ENCODE results near the gene SPRTN. TPM values are rescaled to one million over a fixed set of nuclear protein-coding genes. Genes with fewer than 3 reads are reported as not detected.

Gene SPRTN
- total RNA-seq, 1 experiment from 2014 or later: 14.9 TPM

DNA sequence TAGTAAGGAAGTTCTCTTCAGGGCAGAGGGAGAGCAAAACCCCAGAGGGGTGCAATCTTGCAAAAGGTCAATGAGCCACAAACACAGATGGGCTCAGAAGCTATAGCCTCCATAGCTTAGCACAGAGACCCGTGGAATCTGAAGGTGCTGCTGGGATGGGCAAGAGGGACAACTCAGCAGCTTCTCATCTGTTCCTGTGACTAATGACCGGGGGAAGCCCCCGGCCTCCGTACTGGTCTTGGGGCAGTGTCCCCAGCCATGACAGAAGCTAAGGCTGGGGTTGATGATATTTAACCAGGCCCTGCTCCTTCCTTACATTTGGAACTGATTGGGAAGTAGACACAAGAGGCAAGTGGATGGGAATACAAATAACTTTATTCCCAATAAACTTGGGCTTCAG is 19.5 kb upstream of the SPRTN start:
- Histone ChIP-seq H3K27ac (ENCODE audit: low read depth, low read length) (no peak overlapping the region), H3K9me2 (ENCODE audit: insufficient read depth) (no peaks in the 10 kb centered on the region), H3K27me3 (ENCODE audit: insufficient read depth, low read length) (no peaks in the 10 kb centered on the region), H2AFZ (ENCODE audit: low read depth, low read length, poor library complexity, severe bottlenecking) (no peak overlapping the region), H3K4me3 (replicated peaks in 1 of 2; ENCODE audit: low read depth in 1 of 2, low read length in 2 of 2) (no peak overlapping the region), H3K4me2 (ENCODE audit: low read length) (no peak overlapping the region), H3K79me2 (ENCODE audit: insufficient read depth, low read length) (no peaks in the 10 kb centered on the region), H3K9me3 (ENCODE audit: control insufficient read depth in 1 of 2, insufficient read depth in 1 of 2, low read depth in 1 of 2, low read length in 2 of 2) (no peaks in the 10 kb centered on the region), H4K20me1 (ENCODE audit: insufficient read depth) (no peaks in the 10 kb centered on the region), H3K4me1 (ENCODE audit: control insufficient read depth in 1 of 2, insufficient read depth in 2 of 2, low read length in 2 of 2) (peaks cover 0 to 3% of the 10 kb centered on the region in 2 experiments; a peak in 2 of 4 replicates), H3K36me3 (ENCODE audit: control insufficient read depth in 1 of 2, insufficient read depth in 2 of 2, low read length in 2 of 2) (no peaks in the 10 kb centered on the region), H3K9ac (ENCODE audit: low read length) (no peak overlapping the region)
- intact Hi-C loops (cut with micrococcal nuclease): no loop called here
- no peak for TF ChIP-seq JUND (IDR thresholded peaks at IDR 0.05)
- TF ChIP-seq ZNF274 (IDR thresholded peaks at IDR 0.05; ENCODE audit: low read depth, low read length): no peak
- no peak for TF ChIP-seq SIN3A (IDR thresholded peaks at IDR 0.05; ENCODE audit: low read depth)
- TF ChIP-seq, protein P1, sequence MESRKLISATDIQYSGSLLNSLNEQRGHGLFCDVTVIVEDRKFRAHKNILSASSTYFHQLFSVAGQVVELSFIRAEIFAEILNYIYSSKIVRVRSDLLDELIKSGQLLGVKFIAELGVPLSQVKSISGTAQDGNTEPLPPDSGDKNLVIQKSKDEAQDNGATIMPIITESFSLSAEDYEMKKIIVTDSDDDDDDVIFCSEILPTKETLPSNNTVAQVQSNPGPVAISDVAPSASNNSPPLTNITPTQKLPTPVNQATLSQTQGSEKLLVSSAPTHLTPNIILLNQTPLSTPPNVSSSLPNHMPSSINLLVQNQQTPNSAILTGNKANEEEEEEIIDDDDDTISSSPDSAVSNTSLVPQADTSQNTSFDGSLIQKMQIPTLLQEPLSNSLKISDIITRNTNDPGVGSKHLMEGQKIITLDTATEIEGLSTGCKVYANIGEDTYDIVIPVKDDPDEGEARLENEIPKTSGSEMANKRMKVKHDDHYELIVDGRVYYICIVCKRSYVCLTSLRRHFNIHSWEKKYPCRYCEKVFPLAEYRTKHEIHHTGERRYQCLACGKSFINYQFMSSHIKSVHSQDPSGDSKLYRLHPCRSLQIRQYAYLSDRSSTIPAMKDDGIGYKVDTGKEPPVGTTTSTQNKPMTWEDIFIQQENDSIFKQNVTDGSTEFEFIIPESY (IDR thresholded peaks at IDR 0.05; ENCODE audit: extremely low read depth, insufficient replicate concordance, low read length): no peak
- no peak for TF ChIP-seq TCF7L2 (IDR thresholded peaks at IDR 0.05; ENCODE audit: borderline replicate concordance, extremely low read depth, insufficient read depth, insufficient read length)
- no peak for TF ChIP-seq YY1 (IDR thresholded peaks at IDR 0.05; ENCODE audit: extremely low read depth, insufficient replicate concordance, low read depth, low read length)
- no peak for TF ChIP-seq SP1 (IDR thresholded peaks at IDR 0.05; ENCODE audit: low read depth)
- no peak for TF ChIP-seq CBX3 (IDR thresholded peaks at IDR 0.05; ENCODE audit: low read depth)
- no peak for TF ChIP-seq EZH2phosphoT487 (IDR thresholded peaks at IDR 0.05; ENCODE audit: borderline replicate concordance)
- no peak for TF ChIP-seq ZFX (IDR thresholded peaks at IDR 0.05)
- no peak for TF ChIP-seq ELF1 (IDR thresholded peaks at IDR 0.05; ENCODE audit: borderline replicate concordance, low read depth)
- TF ChIP-seq EGR1 (IDR thresholded peaks at IDR 0.05; ENCODE audit: low read depth): no peak
- no peak for TF ChIP-seq FOSL1 (IDR thresholded peaks at IDR 0.05; ENCODE audit: low read depth)
- no peak for TF ChIP-seq SRF (IDR thresholded peaks at IDR 0.05; ENCODE audit: low read depth)
- no TSS peak for BruUV-seq (replicated peaks)
- DNase-seq (ENCODE audit: low read depth, low spot score): no peak
- RAD21 ChIA-PET (ENCODE audit: low non-redundant PET in 1 of 2, low total read pairs in 2 of 2, uncharacterized antibody in 2 of 2, unreplicated experiment in 2 of 2): no interaction called here
- POLR2A ChIA-PET: no interaction called here
- CTCF ChIA-PET: interaction anchor here (1.6 kb wide), 1 partner anchor 287 kb away, joined by 3 read pairs; no protein-coding TSS in a partner anchor
- no peak for ATAC-seq
